Measurements from ENCODE around the gene CEP72.
"Not testable (repeated sequence)": the region's sequence is repeated elsewhere in the genome, so short reads cannot be mapped to it uniquely, and the experiment has no call there.

DNA sequence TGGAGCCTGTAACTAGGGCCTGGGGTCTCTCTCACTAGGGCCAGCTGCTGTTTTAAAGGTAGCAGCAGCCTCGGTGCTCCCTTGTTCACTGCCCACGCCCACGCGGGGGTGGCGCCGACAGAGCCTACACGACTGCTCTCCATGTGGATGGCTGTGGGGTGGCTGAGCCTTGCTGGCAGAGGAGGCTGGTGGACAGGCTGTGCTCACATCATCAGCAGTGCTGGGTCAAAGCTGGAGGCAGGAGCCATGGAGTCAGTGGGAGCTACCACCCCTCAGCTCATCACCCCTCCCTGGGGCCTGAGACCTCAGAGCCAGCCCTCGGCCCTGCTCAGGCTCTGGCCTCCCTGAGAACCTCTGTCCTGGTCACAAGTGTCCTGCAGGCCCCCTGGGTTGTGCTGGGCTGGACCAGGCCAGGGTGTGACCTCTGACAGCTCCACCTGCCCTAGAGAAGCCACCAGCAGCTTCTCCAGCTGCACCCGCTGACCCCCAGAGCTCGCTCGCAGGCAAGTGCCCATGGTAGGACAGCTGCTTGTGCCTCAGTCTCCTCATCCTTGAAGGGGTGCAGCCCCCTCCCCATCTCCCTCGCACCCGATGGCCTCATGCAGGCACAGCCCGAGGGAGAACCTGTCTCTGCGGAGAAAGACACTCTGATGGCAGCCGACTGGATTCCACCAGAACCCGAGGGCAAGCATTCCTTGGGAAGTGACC lies 70.7 kb downstream of the CEP72 start:
- not testable (repeated sequence) for TF ChIP-seq POLR2AphosphoS5 (IDR thresholded peaks at IDR 0.05; ENCODE audit: insufficient read depth in 1 of 2, low read depth in 1 of 2); POLR2A (IDR thresholded peaks at IDR 0.05)
- TF ChIP-seq, protein P1, sequence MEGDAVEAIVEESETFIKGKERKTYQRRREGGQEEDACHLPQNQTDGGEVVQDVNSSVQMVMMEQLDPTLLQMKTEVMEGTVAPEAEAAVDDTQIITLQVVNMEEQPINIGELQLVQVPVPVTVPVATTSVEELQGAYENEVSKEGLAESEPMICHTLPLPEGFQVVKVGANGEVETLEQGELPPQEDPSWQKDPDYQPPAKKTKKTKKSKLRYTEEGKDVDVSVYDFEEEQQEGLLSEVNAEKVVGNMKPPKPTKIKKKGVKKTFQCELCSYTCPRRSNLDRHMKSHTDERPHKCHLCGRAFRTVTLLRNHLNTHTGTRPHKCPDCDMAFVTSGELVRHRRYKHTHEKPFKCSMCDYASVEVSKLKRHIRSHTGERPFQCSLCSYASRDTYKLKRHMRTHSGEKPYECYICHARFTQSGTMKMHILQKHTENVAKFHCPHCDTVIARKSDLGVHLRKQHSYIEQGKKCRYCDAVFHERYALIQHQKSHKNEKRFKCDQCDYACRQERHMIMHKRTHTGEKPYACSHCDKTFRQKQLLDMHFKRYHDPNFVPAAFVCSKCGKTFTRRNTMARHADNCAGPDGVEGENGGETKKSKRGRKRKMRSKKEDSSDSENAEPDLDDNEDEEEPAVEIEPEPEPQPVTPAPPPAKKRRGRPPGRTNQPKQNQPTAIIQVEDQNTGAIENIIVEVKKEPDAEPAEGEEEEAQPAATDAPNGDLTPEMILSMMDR (IDR thresholded peaks at IDR 0.05) = not testable (repeated sequence)
